Thyroid gland (tissue), 4 donors: ENCODE measurements around the gene ASIC2.

Experiments
- CTCF ChIP-seq, 6 experiments: fragments of 200-600 bp in 3 of 6; fragments of 450-650 bp in 3 of 6; sonication (generic) in 3 of 6; IDR thresholded peaks; one replicate each; pipeline ENCODE4 v1.5.1; 2016 to 2019; ENCODE audit warnings: antibody characterized with exemption in 6 of 6, mild to moderate bottlenecking in 2 of 6, inconsistent platforms in 1 of 6, moderate library complexity in 1 of 6
- POLR2A ChIP-seq, 2 donors: fragments of 450-650 bp; IDR thresholded peaks; one replicate each; pipeline ENCODE4 v1.6.1; 2017; ENCODE audit warnings: antibody characterized with exemption in 2 of 2, mild to moderate bottlenecking in 2 of 2, moderate library complexity in 1 of 2

GRCh38 chr17:33294994-33295393 lies 1.9 kb upstream of the ASIC2 start:
- TF ChIP-seq CTCF (IDR thresholded peaks at IDR 0.05) (no peak), POLR2A (IDR thresholded peaks at IDR 0.05) (no peak)
